Astrocyte of the cerebellum (primary cell): ENCODE results near the gene UBR2.
"Not testable (repeated sequence)": the region's sequence is repeated elsewhere in the genome, so short reads cannot be mapped to it uniquely, and the experiment has no call there.

Experiments
- DNase-seq: peaks from one replicate; pipeline ENCODE4 v3.0.0-alpha.2; 2011; ENCODE audit warnings: low read depth
- H3K4me3 ChIP-seq: 2 replicates; pipeline ENCODE4 v1.5.1; 2011; ENCODE audit warnings: mild to moderate bottlenecking, low read depth, low read length, moderate library complexity
- CTCF ChIP-seq: IDR thresholded peaks from 2 replicates; pipeline ENCODE4 v1.5.1; 2012; ENCODE audit warnings: low read length, low read depth, moderate library complexity, mild to moderate bottlenecking; ENCODE audit errors: missing control alignments
- in situ Hi-C: cut with HindIII; loops from 2 replicates; pipeline ENCODE4 v1.10.0; 2017; ENCODE audit warnings: low sequenced_read_pairs

Gene UBR2

GRCh38 chr6:42726026-42726425 is 162.2 kb downstream of the UBR2 start:
- H3K4me3 ChIP-seq = no peak overlapping the region
- DNase-seq = no peak
- TF ChIP-seq CTCF = no peak
- in situ Hi-C loops = no loop called here

- TF ChIP-seq CTCF = peak; percentile 87
- in situ Hi-C loops = no loop called here
- DNase-seq = peak; percentile 77
- peak overlapping the region; percentile 27 for H3K4me3 ChIP-seq
Measured at GRCh38 chr6:42726485-42727086, 162.8 kb downstream of the UBR2 start.

GRCh38 chr6:42727087-42727611 is 163.3 kb downstream of the UBR2 start:
- in situ Hi-C loops = no loop called here

GRCh38 chr6:42727627-42728026 is 163.8 kb downstream of the UBR2 start:
- DNase-seq = no peak
- in situ Hi-C loops = no loop called here
- H3K4me3 ChIP-seq = no peak overlapping the region
- TF ChIP-seq CTCF = no peak

More at GRCh38 chr6:42727087-42727611, 163.3 kb downstream of the UBR2 start:
- TF ChIP-seq CTCF = no peak
- peak overlapping the region; percentile 27 for H3K4me3 ChIP-seq
- DNase-seq = no peak

GRCh38 chr6:42729731-42730130 is 165.9 kb downstream of the UBR2 start:
- TF ChIP-seq CTCF = no peak
- no peak for DNase-seq
- no peak overlapping the region for H3K4me3 ChIP-seq
- in situ Hi-C loops = no loop called here

- in situ Hi-C loops, DNase-seq, H3K4me3 ChIP-seq: not testable (repeated sequence)
Measured at GRCh38 chr6:42733867-42734481, 170.1 kb downstream of the UBR2 start.

- no peak for DNase-seq
- in situ Hi-C loops = no loop called here
- H3K4me3 ChIP-seq = no peak overlapping the region
- TF ChIP-seq CTCF = no peak
Measured at GRCh38 chr6:42735976-42736375, 172.1 kb downstream of the UBR2 start.
